Endometrium (tissue), 2 donors: Measurements from ENCODE around the gene TRMU.
"Not testable (repeated sequence)": the region's sequence is repeated elsewhere in the genome, so short reads cannot be mapped to it uniquely, and the experiment has no call there.

Experiments used
- FAIRE-seq: peaks from 2 replicates; lab custom pipeline; 2012; peaks lifted over from hg19 to GRCh38; lab: Jason Lieb, UNC
- donor health status: control.
- donor health status: control.

Gene TRMU

DNA sequence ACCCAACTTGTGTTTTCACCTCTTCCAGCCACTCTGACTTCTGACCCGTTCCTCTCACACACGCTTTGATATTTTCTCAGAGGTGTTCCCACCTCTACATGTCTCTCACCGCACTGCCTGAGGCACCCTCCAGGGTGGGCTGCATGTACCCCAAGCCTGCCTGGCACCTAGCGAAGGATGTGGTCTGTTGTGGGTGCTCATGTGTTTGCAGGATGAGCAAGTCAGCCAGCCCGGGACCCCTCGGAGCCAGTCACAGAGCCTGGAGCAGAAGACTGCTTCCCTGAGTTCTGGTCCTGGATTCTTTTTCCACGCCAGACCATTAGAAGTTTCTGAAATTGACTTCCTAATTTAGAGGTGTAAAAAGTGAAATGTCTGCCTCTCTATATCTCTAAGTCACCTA lies 35.0 kb upstream of the TRMU start:
- FAIRE-seq, result no peak

DNA sequence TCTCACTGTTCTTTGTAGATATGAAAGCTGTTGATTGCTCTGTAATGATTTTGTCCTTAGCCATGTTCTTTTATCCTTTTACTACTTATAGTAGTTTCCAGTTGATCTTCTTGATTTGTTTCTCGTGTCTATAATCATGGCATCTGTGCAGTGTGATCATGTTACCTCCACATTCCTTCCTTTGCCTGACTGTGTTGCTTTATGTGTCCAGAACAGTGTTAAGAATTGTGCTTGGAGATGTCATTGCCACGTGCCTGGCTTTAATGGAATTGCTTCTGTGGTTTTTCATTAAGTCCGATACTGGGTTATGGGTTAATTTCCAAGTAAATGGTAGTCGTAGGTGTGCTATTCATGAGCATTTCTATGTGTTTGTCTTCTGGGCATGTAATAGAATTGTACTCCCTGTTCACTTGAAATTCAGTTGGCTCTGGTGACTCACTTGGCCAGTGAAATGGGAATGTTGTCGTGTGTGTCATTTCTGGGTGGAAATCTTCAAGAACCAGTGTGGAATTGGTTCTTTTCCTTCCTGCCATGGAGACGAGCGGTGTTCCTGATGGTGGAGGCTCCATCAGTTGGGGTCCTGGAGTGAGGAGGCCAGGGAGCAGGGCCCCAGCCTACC lies 32.1 kb upstream of the TRMU start:
- FAIRE-seq, result no peak

DNA sequence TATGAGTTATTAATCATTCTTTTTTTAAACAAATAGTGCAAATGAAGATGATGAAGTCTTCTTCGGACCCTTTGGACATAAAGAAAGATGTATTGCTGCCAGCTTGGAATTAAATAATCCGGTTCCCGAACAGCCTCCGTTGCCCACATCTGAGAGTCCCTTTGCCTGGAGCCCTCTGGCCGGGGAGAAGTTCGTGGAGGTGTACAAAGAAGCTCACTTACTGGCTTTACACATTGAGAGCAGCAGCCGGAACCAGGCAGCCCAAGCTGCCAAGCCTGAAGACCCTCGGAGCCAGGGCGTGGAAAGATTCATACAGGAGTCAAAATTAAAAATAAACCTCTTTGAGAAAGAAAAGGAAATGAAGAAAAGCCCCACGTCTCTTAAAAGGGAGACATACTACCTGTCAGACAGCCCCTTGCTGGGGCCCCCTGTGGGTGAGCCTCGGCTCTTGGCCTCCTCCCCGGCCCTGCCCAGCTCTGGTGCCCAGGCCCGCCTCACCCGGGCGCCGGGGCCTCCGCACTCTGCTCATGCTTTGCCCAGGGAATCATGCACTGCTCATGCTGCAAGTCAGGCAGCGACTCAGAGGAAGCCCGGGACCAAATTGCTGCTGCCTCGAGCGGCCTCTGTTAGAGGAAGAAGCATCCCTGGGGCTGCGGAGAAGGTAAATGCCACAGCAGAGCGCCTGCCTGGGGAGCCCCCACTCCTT lies 27.1 kb upstream of the TRMU start:
- FAIRE-seq, result no peak

DNA sequence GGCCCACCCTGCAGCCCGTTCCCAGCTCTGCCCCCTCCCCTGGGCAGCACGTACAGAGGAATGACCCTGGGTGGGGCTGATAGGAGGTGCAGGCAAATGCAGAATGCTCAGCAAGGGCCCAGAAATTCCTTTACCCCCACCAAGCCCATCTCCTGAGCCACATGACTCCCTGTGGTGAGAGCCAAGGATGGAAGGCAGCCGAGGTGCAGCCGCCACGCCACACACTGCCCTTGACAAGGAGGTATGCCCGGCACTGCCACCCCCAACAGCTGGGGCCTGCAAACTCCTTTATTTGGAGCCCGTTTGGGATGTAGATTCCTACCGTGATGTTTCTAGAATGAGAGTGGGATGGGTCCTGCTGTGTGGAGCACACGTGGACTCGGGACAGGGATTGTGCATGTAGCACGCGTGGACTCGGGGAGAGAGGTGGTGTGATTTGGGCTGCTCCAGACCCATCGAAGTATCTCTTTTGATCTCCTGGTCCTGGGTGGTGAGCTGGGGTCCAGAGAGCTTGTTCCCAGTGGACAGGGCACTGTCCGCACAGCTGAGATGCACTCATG lies 25.9 kb upstream of the TRMU start:
- no peak for FAIRE-seq

DNA sequence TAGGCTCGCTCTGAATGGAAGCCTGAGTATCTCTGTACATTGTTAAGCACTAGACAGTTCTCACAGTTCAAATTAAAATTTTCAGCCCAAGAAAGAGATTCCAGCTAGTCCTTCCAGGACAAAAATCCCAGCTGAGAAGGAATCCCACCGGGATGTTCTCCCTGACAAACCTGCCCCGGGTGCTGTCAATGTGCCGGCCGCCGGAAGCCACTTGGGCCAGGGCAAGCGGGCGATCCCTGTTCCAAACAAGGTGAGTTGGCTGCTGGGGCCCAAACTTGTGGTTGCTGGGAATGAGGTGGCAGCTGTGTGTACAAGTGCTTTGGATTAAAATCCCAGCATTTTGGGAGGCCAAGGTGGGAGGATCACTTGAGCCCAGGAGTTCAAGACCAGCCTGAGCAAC lies 23.5 kb upstream of the TRMU start:
- no peak for FAIRE-seq

DNA sequence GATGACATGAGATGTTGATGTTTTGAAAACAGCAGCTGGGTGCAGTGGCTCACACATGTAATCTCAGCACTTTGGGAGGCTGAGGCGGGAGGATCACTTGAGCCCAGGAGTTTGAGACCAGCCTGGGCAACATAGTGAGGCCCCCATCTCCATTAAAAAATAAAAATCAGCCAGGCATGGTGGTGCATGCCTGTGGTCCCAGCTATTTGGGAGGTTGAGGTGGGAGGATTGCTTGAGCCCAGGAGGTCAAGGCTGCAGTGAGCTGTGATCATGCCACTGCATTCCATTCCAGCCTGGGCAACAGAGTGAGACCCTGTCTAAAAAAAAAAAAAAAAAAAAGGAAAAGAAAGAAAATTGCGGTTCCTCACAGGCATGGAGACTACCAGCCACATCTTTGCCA lies 22.7 kb upstream of the TRMU start:
- not testable (repeated sequence) for FAIRE-seq

DNA sequence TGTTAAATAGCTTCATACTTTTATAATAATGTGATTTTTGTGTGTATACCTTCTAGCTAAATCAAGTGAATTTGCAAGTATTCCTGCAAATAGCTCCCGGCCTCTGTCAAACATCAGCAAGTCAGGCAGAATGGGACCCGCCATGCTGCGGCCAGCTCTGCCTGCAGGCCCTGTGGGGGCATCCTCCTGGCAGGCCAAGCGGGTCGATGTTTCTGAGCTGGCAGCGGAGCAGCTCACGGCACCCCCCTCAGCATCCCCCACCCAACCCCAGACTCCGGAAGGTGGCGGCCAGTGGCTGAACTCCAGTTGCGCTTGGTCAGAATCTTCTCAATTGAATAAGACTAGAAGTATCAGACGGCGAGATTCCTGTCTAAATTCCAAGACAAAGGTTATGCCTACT lies 19.5 kb upstream of the TRMU start:
- no peak for FAIRE-seq

DNA sequence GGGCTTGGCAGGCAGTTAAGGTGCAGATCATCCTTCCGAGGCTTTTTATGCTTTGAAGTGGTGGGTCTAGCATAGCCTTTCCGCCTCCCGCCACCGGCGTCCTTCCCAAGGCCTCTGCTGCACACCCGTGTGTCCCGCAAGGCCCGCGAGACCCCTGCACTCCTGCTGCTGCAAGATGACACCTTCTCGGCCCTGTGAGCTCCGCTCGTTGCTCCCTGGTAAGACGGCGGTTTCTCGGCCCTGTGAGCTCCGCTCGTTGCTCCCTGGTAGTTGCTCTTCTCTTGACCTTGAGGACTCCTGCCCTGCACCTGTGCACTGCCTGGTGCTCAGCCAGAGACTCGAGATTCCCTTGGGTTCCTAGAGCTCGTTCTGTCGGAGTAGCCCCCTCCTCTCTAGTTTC lies 17.9 kb upstream of the TRMU start:
- no peak for FAIRE-seq

DNA sequence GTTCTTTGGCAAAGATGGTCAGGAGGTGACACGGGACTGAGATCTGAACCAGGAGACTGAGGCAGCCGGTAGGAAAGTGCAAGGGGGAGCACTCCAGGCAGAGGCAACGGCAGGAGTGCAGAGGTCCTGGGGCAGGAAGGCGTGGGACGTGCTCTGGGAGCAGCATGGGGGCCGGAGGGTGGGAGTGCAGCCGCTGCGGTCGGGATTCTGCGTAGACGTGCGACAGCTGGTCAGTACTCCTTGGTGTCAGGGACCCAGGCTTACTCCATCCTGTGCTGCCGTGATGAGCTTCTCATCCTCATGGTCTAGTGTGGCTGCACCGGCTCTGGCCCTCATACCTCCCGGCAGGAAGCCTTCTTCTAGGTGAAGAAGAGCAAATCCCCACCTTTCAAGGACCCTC lies 16.9 kb upstream of the TRMU start:
- no peak for FAIRE-seq

DNA sequence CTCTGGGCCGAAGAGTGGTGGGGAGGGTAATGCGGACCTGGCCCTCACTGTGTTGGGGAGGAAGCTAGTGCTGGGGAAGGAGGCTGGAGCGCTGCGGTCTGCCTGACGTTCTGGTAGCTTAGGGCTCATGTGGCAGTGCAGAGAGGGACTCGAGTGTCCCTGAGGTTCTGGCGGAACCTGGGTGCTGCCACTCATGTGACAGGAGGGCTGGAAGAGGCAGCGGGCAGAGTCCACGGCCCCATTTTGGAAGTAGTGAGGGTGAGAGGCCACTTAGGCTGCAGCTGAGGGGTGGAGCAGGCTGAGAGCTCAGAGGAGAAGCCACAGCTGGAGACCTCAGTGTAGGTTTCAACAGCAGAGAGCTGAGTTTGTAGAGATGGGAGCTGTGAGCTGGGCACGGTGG lies 16.2 kb upstream of the TRMU start:
- no peak for FAIRE-seq

DNA sequence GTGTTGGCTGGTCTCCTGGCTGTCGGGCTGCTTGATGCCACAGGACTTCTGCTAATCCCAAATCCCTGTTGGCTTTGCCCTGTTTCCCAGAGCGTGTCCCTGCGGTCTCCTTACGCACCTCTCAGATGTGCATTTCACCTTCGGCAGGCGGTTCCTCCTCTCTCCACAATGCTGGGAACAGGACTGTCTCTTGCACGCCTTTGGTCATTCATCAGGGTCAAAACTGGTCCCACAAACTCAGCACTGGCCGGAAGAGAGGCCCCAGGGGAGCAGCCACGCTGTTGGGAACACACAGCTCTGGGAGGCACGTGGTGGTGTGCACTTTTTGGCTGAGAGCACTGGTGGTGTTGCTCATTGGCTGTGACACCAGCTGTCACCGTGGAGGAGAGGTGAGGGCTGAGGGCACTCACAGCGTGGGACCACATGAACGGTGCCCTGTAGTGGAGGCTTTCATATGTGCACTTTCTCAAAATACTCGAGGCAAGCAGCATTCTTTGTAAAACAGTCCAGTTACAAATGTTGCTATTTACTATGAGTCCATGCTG lies 15.3 kb upstream of the TRMU start:
- FAIRE-seq, result no peak

DNA sequence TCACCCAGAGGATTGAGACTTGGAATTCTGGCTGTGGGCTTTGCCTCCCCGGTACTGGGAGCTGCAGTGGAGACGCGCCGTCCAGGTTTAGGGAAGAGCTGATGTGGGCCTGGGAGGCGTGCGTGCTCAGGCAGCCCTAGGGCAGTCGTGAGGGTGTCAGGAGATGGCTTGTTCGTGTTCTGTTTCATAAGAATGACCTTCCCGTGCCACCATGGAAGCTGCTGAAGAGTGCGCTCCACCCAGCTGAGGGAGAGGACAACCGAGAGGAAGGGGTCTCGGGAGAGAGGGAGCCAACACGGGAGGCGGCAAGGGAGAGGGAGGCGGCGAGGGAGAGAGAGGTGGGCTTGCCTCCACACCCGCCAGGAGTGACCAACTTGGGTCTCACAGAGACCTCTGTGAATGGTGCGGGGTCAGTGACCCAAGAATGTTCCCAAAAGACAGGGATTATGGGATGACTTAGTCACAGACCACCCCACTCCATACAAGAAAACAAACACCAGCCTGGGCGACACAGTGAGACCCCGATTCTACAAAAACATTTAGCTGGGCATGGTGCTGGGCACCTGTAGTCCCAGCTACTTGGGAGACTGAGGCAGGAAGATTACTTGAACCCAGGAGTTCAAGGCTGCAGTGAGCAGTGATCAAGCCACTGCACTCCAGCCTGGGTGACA lies 14.7 kb upstream of the TRMU start:
- FAIRE-seq, result no peak

DNA sequence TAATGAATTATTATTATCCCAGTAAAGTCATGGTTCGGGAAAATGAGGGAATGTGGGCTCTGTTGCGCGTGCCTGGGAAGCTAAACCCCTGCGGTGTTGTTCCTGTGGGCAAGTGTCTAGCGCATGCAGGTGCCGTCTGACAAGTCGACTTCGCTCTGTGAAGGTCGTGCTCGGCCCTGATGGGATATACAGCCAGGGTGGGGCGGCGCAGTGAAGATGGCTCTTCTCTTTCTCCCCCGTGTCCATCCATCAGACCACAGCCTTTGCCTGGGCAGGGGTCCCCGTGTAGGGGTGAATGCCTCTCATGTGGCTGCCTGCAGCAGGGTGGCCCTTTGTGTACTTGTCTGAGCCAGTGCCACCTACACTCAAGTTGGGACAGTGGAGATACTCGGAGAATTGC lies 12.8 kb upstream of the TRMU start:
- FAIRE-seq, result no peak

DNA sequence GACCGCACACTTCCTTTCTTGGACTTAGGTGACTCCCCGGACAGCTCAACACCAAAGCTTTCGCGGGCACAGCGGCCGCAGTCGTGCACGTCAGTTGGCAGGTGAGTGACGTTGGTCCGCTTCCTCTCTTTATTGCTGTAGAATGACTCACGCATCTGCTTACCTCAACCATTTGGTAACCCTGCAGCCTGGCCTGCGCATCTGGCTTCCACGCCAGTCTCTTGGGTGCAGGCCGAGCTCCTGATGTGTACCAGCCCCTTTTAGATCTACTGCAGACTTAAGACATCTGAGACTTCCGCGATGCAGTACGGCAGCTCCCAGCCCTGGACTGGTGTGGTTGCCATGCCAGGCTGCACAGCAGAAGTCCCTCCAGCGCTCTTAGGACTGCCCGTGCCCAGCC lies 12.4 kb upstream of the TRMU start:
- FAIRE-seq, result no peak

DNA sequence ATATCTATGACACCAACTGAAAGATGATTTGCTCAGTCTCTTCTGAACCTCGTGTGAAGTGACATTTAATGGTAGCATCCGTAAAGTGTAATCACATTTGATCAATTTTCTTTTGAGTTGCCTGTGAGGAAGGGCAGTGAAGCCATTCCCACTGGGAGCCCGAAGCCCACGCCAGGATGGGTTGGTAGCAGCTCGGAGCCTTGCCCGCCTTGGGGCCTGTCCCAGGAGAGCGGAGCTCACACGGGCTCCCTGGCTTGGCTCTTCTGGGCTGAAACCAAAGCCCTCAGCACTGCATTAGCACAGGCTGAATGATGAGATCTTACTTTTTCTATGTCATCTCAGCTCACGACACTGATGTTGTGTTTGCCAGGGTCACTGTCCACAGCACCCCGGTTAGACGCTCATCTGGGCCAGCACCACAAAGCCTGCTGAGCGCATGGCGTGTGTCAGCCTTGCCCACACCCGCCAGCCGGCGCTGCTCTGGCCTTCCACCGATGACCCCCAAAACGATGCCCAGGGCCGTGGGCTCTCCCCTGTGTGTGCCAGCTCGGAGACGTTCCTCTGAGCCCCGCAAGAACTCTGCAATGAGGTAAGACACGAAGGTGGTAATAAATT lies 9.3 kb upstream of the TRMU start:
- no peak for FAIRE-seq

DNA sequence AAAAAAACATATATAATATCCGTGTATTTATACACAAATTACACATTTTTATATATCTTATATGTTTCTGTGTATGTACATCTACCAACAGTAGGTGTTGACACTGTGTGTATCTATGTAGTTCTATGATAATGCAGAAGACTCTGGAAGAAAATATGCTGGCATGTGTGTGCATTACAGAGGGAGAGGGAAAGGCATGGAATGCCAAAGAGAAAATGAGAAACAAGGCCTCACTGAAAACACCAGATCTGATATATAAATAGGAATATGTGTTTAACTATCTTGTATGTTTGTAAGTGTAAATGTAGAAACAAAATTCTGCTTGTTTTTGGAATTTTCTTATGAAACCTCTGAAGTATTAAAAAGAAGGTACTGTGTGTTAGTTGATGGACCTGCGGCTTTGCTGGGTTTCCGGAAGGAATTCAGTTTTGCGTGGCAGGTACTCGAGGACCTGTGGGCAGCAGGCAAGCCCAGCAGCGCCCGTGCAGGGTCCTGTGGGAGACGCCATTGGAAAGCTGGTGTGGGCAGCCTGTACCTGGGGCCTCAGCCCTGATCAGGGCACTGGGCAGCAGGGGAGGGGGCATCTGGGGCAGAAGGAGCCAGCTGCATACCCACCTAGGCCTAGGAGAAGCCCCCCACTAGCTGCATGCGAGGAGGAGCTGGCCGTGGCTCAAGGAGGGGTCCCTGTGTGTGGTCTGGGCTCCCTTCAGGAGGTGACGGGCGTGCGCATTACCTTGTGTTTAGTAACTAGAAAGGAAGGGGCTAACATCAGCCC lies 7.6 kb upstream of the TRMU start:
- no peak for FAIRE-seq

DNA sequence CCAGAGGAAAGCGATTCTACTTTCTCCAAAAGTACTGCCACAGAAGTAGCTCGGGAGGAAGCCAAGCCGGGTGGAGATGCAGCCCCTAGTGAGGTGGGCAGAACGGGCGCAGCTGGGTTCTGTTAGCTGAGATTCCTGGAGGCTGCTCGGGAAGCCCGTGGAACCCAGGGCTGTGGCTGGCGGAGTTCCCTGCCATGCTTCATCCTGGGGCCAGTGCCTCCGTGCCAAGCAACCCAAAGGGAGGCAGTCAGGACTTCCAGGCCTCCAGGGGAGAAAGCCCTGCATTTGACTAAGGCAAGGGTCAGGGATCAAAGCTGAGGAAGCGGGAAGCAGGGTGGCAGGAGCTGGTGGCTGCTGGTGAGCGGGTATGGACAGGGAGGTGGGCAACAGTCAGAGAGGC lies 6.7 kb upstream of the TRMU start:
- no peak for FAIRE-seq

DNA sequence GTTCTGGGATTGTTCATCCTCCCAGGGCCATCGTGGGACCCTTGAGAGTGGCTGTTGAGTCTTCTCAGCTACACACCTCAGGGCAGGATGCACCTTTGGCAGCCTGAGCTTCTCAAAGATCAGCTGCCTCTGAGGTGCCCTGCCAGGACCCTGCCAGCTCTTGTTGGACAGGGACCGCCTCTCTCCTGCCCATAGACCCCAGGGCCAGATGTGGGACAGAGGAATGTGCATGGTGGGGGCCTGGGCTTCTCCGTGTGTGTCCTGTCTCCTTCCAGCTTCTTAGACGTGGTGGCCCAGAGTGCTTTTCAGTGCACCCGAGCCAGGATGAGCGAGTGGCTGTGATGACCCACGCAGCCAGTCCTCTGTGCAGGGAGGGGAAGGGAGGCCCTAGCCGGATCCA lies 5.9 kb upstream of the TRMU start:
- FAIRE-seq, result no peak

DNA sequence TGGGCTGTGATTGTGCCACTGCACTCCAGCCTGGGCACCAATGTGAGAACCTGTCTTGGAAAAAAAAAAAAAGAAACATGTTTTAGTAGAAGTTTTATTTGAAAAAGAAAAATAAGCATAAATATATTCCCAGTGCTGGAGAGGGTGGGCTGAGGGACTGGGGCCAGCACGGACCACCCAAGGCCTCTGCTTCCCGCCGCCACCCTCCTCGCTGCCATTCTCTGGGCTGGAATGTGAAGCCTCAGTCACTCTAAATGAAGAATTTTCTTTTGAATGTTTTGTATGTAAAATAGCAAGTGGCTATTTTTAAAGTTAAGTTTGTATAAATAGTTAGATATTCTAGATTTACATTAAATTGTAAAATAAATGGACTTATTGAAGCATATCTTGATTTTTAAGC lies 5.1 kb upstream of the TRMU start:
- FAIRE-seq, result no peak

DNA sequence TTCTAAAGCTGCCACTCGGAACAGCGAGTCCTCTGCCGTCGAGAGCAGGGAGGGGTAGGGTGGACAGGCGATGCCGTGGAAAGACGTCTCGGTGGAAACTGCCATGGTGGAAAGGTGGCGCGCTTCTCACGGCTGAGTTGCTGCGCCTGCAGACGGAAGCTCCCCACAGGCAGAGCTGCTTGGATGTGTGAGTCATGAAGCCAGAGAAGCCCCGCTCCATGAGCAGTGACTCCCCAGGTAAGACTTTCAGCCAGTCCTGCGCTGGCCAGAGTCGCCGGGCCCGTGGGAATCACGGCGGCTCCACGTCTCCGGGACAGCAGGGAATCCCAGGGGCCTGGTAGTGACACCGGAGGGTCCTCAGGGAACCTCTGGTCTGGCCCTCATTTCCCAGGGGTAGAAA lies 4.0 kb upstream of the TRMU start:
- FAIRE-seq, result no peak

DNA sequence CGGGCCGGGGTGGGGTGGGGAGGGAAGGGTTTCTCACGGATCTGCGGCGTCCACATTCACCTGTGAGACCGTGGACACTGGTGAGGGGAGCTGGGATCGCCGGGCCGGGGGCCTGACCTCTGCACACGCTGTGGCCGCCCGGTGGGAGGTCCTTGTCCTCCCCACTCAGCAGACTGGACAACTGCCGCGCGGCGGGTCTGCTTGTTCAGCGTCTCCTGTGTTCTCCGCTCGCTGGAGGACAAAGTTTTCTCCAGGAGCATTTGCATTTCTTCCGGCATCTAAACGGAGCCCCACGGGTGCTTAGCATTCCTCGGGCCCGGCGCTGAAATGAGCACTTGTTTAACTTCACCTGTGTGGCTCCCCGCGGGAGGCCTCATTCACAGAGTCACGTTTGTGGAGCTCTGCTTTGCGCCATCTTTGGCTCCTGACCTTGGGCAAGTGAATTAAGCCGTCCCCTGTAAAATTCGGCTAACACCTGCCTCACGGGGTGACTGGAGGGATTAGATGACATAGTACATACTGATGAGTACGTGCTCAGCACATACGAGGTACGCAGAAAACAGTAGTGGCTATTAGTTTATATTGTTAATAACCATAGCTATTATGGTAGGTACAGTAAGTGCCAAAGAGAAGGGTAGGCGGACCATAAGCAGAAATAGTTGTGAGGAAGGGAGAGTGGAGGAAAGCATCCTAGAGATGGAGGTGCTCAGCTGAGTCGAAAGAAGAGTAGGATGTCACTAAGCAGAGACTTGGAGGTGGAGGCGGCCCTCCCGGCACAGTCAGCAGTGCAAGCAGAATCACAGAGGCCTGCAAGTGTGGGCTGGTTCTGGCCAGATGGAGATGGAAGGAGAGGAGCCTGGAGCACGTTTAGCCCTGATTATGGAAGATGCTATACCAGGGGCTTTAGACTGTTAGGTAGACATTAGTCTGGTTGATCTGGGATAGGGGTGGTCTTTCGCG lies 885 bp downstream of the TRMU start:
- FAIRE-seq, result no peak
